MM.1S (cell line): ENCODE results near the gene CCER1.

Experiments
- DNase-seq: peaks from one replicate; pipeline ENCODE4 v3.0.0-alpha.2; 2015
- H2AFZ ChIP-seq: fragments of 300-600 bp; sonication (generic); 2 replicates; pipeline ENCODE4 v1.6.0; 2016; ENCODE audit warnings: antibody characterized with exemption, low read length
- H3F3A ChIP-seq: fragments of 300-600 bp; sonication (generic); 2 replicates; pipeline ENCODE4 v1.6.1; 2016; ENCODE audit warnings: mild to moderate bottlenecking, antibody characterized with exemption, low read length, moderate library complexity, mixed read lengths; ENCODE audit not compliant: insufficient read depth
- H3K27ac ChIP-seq: fragments of 300-600 bp; sonication (generic); 2 replicates; pipeline ENCODE4 v1.5.1; 2016; ENCODE audit warnings: mild to moderate bottlenecking, low read length
- H3K27me3 ChIP-seq: fragments of 300-600 bp; sonication (generic); replicated peaks from 2 replicates; pipeline ENCODE4 v1.6.0; 2016; ENCODE audit warnings: low read length; ENCODE audit not compliant: insufficient read depth
- H3K36me3 ChIP-seq: fragments of 300-600 bp; sonication (generic); replicated peaks from 2 replicates; pipeline ENCODE4 v1.6.1; 2016; ENCODE audit warnings: mild to moderate bottlenecking, low read length, mixed read lengths; ENCODE audit not compliant: insufficient read depth
- H3K4me1 ChIP-seq: fragments of 300-600 bp; sonication (generic); 2 replicates; pipeline ENCODE4 v1.6.1; 2016; ENCODE audit warnings: low read length, mixed read lengths
- H3K4me2 ChIP-seq: fragments of 300-600 bp; sonication (generic); 2 replicates; pipeline ENCODE4 v1.6.0; 2016; ENCODE audit warnings: low read depth, low read length
- H3K4me3 ChIP-seq: fragments of 300-600 bp; sonication (generic); 2 replicates; pipeline ENCODE4 v1.5.1; 2016; ENCODE audit warnings: low read length, mixed read lengths
- H3K79me2 ChIP-seq: fragments of 300-600 bp; sonication (generic); 2 replicates; pipeline ENCODE4 v1.6.1; 2016; ENCODE audit warnings: mixed run types, low read length, mixed read lengths
- H3K9ac ChIP-seq: fragments of 300-600 bp; sonication (generic); 2 replicates; pipeline ENCODE4 v1.6.1; 2016; ENCODE audit warnings: low read length, mixed read lengths
- H3K9me2 ChIP-seq: fragments of 300-600 bp; sonication (generic); replicated peaks from 2 replicates; pipeline ENCODE4 v1.6.1; 2016; ENCODE audit warnings: mild to moderate bottlenecking, low read length, mixed read lengths; ENCODE audit not compliant: insufficient read depth
- H3K9me3 ChIP-seq: fragments of 300-600 bp; sonication (generic); replicated peaks from 2 replicates; pipeline ENCODE4 v1.6.1; 2016; ENCODE audit warnings: mild to moderate bottlenecking, low read length, mixed read lengths; ENCODE audit not compliant: insufficient read depth
- H4K20me1 ChIP-seq: fragments of 300-600 bp; sonication (generic); 2 replicates; pipeline ENCODE4 v1.6.1; 2016; ENCODE audit warnings: mild to moderate bottlenecking, low read length, moderate library complexity, mixed read lengths; ENCODE audit not compliant: insufficient read depth
- EZH2 ChIP-seq: fragments of 300-600 bp; sonication (generic); optimal IDR thresholded peaks from 2 replicates; pipeline ENCODE3; 2017; ENCODE audit warnings: low read depth, mild to moderate bottlenecking, antibody characterized with exemption, low read length, mixed read lengths
- EZH2phosphoT487 ChIP-seq: fragments of 300-600 bp; sonication (generic); IDR thresholded peaks from 2 replicates; pipeline ENCODE4 v1.6.1; 2018; ENCODE audit warnings: antibody characterized with exemption, low read length
- TF ChIP-seq, protein P1 (sequence below): fragments of 300-600 bp; sonication (generic); IDR thresholded peaks from 2 replicates; pipeline ENCODE4 v1.5.1; 2016; ENCODE audit warnings: antibody characterized with exemption, low read length, mixed read lengths

The CCER1 gene

DNA sequence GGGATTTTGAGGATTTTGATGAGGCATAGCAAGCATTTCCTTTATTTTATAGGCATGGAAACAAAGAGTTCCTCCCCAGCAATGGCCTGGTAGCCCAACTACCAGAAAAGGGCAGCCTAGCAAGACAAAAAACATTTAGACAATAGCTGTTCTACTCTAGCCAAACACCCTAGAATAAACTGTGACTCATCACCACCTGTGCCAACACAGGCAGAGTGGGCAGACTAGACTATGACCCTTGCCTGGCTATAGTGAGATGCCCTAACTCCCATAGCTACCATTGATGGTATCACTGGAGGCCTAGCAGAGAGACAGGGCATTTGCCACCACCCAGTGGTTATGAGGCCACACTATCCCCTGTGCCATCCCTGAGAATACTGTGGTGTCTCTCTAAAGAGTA, 15.5 kb upstream of the CCER1 start:
- H3K27ac ChIP-seq, result no peak overlapping the region
- no peaks in the 10 kb centered on the region for H4K20me1 ChIP-seq
- no peak overlapping the region for H2AFZ ChIP-seq
- no peaks in the 10 kb centered on the region for H3K4me1 ChIP-seq
- no peaks in the 10 kb centered on the region for H3K36me3 ChIP-seq
- no peaks in the 10 kb centered on the region for H3F3A ChIP-seq
- TF ChIP-seq, protein P1, sequence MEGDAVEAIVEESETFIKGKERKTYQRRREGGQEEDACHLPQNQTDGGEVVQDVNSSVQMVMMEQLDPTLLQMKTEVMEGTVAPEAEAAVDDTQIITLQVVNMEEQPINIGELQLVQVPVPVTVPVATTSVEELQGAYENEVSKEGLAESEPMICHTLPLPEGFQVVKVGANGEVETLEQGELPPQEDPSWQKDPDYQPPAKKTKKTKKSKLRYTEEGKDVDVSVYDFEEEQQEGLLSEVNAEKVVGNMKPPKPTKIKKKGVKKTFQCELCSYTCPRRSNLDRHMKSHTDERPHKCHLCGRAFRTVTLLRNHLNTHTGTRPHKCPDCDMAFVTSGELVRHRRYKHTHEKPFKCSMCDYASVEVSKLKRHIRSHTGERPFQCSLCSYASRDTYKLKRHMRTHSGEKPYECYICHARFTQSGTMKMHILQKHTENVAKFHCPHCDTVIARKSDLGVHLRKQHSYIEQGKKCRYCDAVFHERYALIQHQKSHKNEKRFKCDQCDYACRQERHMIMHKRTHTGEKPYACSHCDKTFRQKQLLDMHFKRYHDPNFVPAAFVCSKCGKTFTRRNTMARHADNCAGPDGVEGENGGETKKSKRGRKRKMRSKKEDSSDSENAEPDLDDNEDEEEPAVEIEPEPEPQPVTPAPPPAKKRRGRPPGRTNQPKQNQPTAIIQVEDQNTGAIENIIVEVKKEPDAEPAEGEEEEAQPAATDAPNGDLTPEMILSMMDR, result no peak
- TF ChIP-seq EZH2phosphoT487 (no peak), EZH2 (no peak)
- H3K9me3 ChIP-seq, result no peaks in the 10 kb centered on the region
- H3K4me3 ChIP-seq, result no peak overlapping the region
- H3K4me2 ChIP-seq, result no peak overlapping the region
- no peaks in the 10 kb centered on the region for H3K79me2 ChIP-seq
- no peaks in the 10 kb centered on the region for H3K27me3 ChIP-seq
- H3K9ac ChIP-seq, result no peak overlapping the region
- H3K9me2 ChIP-seq, result no peaks in the 10 kb centered on the region
- no peak for DNase-seq

DNA sequence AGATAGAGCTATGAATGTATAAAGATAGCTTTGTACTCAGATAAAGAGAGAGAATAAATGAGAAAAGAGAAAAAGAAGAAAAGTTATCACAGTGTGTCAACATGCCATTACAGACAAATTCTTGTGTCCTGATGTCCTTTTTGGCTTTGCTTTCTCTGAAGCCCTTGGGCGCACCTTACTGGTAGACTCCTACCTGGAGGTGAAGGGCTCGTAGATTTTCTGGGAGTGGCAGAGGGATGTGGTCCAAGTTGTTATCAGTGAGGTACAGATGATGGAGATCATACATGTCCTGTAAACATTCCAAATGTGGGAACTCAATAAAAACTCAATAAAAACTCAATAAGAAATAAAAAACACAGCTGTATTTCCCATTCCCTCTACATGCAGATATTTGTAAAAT, 14.9 kb upstream of the CCER1 start:
- H4K20me1 ChIP-seq, result no peaks in the 10 kb centered on the region
- no peaks in the 10 kb centered on the region for H3K4me1 ChIP-seq
- H3K4me3 ChIP-seq, result no peak overlapping the region
- TF ChIP-seq EZH2 (no peak), EZH2phosphoT487 (no peak)
- TF ChIP-seq, protein P1, result no peak
- H3K36me3 ChIP-seq, result no peaks in the 10 kb centered on the region
- no peak overlapping the region for H3K4me2 ChIP-seq
- no peaks in the 10 kb centered on the region for H3K27me3 ChIP-seq
- no peak overlapping the region for H2AFZ ChIP-seq
- H3K9ac ChIP-seq, result no peak overlapping the region
- no peaks in the 10 kb centered on the region for H3F3A ChIP-seq
- H3K27ac ChIP-seq, result no peak overlapping the region
- DNase-seq, result no peak
- H3K79me2 ChIP-seq, result no peaks in the 10 kb centered on the region
- H3K9me3 ChIP-seq, result no peaks in the 10 kb centered on the region
- no peaks in the 10 kb centered on the region for H3K9me2 ChIP-seq

DNA sequence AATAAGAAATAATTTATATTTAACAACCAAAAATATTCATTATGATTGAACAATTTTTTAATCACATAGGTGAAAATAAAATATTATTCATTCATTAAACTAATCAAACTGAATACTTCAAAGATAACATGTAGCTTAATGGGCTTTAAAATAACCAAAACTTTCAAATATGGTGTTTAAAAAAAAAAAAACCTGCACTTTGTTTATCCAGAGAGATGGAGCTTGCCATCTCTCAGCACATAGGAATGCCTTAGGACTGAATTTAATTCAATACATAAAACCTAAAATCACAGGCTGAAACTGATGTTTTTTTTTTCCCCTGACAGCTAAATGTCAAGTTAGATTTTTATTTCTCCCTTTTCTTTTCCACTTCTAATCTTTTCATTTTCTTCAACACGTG, 14.4 kb upstream of the CCER1 start:
- H3K27me3 ChIP-seq, result no peaks in the 10 kb centered on the region
- H3F3A ChIP-seq, result no peaks in the 10 kb centered on the region
- H3K36me3 ChIP-seq, result no peaks in the 10 kb centered on the region
- no peak overlapping the region for H3K4me2 ChIP-seq
- TF ChIP-seq, protein P1, result no peak
- DNase-seq, result no peak
- H3K79me2 ChIP-seq, result no peaks in the 10 kb centered on the region
- no peak overlapping the region for H3K4me3 ChIP-seq
- H3K9me2 ChIP-seq, result no peaks in the 10 kb centered on the region
- H3K27ac ChIP-seq, result no peak overlapping the region
- no peaks in the 10 kb centered on the region for H3K4me1 ChIP-seq
- no peak overlapping the region for H3K9ac ChIP-seq
- H2AFZ ChIP-seq, result no peak overlapping the region
- H3K9me3 ChIP-seq, result no peaks in the 10 kb centered on the region
- H4K20me1 ChIP-seq, result no peaks in the 10 kb centered on the region

DNA sequence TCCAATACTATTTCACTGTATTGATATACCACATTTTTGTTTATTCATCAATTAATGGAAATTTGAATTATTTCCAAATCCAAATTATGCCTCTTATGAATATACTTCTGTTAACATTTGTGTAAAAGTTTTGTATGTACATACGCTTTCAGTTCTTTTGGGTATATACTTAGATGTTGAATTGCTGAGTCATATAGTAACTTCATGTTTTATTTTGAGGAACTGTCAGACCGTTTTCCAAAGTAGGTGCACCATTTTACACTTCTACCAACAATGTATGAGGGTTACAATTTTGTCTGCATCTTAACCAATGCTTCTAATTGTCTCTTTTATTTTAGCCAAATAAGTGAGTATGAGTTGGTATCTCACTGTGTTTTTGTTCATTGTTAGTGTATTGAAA, 10.2 kb upstream of the CCER1 start:
- Histone ChIP-seq H3K9me2 (no peaks in the 10 kb centered on the region), H3K79me2 (no peaks in the 10 kb centered on the region), H3K27ac (no peak overlapping the region), H3K4me2 (no peak overlapping the region), H3K36me3 (no peaks in the 10 kb centered on the region), H3F3A (no peaks in the 10 kb centered on the region), H3K9me3 (no peaks in the 10 kb centered on the region), H3K4me1 (no peaks in the 10 kb centered on the region), H3K27me3 (no peaks in the 10 kb centered on the region), H3K4me3 (no peak overlapping the region), H4K20me1 (no peaks in the 10 kb centered on the region), H2AFZ (no peak overlapping the region), H3K9ac (no peak overlapping the region)
- no peak for DNase-seq
- TF ChIP-seq EZH2 (no peak), EZH2phosphoT487 (no peak)
- TF ChIP-seq, protein P1, result no peak
